Stimulated activated naive CD8-positive, alpha-beta T cell treated with anti-CD3 and anti-CD28 coated beads, Interleukin-15, amount 100 ng/mL, for 72 hours (primary cell): ENCODE data around the gene DDIT4.
A peak's percentile ranks its signal among the peaks of the same experiment; 100 is the strongest.
"Not testable (repeated sequence)": the region's sequence is repeated elsewhere in the genome, so short reads cannot be mapped to it uniquely, and the experiment has no call there.

Experiments
- ATAC-seq: fragments of 150-1000 bp; cut with Tn5 transposase; 2 replicates; pipeline ENCODE4 v1.10.0; 2021; ENCODE audit warnings: mild to moderate bottlenecking, moderate library complexity
- DNase-seq, 2 donors: peaks; one replicate each; pipeline ENCODE4 v3.0.0; 2021 to 2022
- H3K27ac Mint-ChIP-seq, 2 donors: one replicate each; pipeline ENCODE4 v1.8.0; 2022; ENCODE audit warnings: mild to moderate bottlenecking in 2 of 2, mixed read lengths in 2 of 2, moderate library complexity in 2 of 2
- H3K27me3 Mint-ChIP-seq: one replicate; pipeline ENCODE4 v1.8.0; 2022; ENCODE audit warnings: mixed read lengths
- H3K4me1 Mint-ChIP-seq: one replicate; pipeline ENCODE4 v1.8.0; 2022; ENCODE audit warnings: mild to moderate bottlenecking, mixed read lengths
- H3K4me3 Mint-ChIP-seq, 2 donors: one replicate each; pipeline ENCODE4 v1.8.0; 2022; ENCODE audit warnings: mild to moderate bottlenecking in 2 of 2, mixed read lengths in 2 of 2, moderate library complexity in 1 of 2
- H3K9me3 Mint-ChIP-seq, 2 donors: one replicate each; pipeline ENCODE4 v1.8.0; 2022; ENCODE audit warnings: mixed read lengths in 2 of 2

The DDIT4 gene

DNA sequence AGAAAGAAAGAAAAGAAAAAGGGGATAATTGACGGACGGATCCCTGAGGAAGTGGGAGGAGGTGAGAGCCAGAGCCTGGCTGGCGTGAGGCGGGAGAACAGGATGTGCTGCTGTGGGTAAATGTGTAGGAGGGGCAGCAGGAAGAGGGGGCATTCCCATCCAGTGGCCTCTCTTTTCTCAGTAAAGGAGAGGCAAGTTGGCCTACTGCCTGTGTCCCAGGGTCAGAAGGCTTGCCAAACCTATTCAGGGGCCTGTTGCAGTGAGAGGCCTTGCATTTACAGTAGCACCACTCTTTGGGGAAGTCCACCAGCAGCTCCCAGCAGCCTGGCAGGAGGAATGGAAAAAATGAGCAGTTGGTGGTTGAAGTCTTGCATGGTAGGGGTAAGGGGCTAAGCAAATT lies 31.0 kb upstream of the DDIT4 start:
- Mint-ChIP-seq H3K27ac (peak overlapping the region; percentile 88 to 93), H3K9me3 (no peaks in the 10 kb centered on the region), H3K4me1 (peaks cover 82% of the 10 kb centered on the region), H3K4me3 (peak overlapping the region; percentile 66 to 72), H3K27me3 (no peaks in the 10 kb centered on the region)
- ATAC-seq (peak; percentile 66), DNase-seq (peak in 1 of 2 donors; percentile 52)

DNA sequence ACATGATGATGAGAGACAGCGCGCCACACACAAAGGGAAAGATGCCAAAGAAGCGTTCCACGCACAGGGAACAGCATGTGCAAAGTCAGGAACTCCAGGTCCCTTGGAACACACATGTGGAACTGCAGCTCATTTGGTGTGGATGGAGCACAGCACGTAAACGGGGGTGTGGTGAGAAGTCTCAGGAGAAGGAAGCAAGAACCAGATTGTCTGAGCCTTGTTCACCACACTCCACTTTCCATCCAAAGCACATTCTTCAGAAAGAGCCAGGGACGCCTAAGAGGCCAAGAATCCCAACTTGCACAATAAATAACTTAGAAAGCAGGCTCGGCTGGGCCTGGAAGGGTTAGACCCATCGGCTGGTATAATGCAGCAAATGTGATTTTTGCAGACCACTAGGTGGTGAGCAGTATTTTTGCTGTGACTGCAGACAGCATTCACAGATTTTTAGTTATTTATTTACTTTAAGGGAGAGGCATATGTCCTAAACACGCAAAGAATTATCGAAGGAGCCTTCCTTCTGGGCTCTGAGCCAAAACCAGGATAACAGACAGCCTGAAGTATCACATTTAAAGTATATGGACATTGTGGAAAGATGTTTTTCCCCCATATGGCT lies 29.8 kb upstream of the DDIT4 start:
- DNase-seq (no peak), ATAC-seq (no peak)
- Mint-ChIP-seq H3K27ac (peak overlapping the region; percentile 75 to 95), H3K27me3 (no peaks in the 10 kb centered on the region), H3K4me1 (peaks cover 88% of the 10 kb centered on the region), H3K9me3 (no peaks in the 10 kb centered on the region), H3K4me3 (peak overlapping the region; percentile 34 to 72)

DNA sequence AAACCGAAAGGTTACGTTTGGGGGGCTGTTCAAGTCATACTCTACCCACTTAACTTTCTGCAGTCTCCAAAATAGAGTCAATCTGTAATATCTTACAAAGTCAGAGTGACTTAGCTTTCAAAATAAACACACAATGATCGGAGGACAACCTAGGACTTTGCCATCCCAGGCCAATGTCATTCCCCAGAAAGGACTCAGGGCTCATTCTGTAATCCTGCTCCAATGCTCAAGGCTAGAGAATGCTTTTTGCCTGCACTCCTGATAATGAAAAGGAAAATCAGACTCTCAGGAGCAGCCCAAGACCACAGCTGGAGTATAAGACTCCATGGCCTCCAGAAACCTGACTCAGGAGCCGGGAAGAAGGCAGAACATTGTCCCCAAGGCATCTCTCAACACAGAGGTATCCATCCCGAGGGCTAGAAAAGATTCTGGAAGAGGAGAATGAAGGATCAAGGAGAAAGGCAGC lies 29.1 kb upstream of the DDIT4 start:
- Mint-ChIP-seq H3K27ac (peak overlapping the region; percentile 75 to 95), H3K27me3 (no peaks in the 10 kb centered on the region), H3K4me1 (peaks cover 88% of the 10 kb centered on the region), H3K9me3 (no peaks in the 10 kb centered on the region), H3K4me3 (peak overlapping the region; percentile 34 to 72)
- ATAC-seq (no peak), DNase-seq (no peak)

DNA sequence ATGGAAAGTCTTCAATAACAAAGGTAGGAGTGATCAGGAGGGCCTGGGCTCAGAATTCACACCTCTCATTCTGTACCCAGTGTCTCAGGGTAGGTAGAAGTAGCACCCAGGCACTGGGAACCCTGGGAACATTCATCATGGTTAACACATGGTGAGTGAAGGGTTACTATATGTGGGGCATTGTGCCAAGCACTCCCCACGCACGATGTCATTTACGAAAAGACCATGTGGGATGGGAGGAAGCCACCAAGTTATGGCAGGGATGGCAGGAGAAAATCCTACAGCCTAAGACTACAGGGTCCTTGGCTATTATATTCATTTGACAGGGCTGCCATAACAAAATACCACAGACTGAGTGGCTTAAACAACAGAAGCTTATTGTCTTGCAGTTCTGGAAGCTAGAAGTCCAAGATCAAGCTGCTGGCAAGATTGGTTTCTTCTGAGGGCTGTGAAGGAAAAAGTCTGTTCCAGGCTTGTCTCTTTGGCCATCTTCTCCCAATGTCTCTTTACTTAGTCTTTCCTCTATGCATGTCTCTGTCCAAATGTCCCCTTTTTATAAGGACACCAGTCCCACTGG lies 27.7 kb upstream of the DDIT4 start:
- DNase-seq (no peak), ATAC-seq (no peak)
- Mint-ChIP-seq H3K9me3 (no peaks in the 10 kb centered on the region), H3K27ac (peak overlapping the region; percentile 78 to 85), H3K4me3 (peak overlapping the region; percentile 33 to 39), H3K27me3 (no peaks in the 10 kb centered on the region), H3K4me1 (peaks cover 93% of the 10 kb centered on the region)

DNA sequence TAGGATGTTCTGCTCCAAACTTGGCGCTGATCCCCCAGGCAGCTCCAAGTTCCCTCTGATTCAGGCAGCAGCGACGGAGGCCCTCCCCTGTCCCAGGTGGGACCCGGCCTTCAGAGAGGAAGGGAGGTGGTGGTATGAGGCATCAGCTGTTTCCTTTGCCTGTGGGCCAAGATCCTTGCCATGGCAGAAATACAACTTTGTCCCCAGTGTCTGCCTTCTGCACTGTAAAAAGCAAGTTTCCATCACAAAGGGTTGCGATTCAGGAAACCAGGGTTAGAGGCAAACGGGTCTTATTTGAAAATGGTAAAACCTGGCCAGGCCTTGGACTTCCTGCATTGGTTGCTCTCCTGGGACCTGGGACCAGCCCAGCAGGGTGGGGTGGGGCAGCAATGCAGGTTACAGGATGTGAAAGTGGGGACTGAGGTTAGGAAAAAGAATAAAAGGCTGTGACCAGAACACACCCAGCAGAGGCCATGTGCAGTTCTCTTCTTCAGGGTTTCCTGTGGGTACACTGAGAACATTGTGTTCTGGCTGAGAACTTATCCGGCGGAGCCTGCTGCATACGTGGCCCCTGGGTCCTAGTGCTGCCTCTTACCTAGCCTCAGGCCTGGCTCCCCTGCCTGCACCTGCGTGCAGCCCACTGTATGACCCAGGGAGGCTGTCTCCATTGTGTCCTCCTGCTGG lies 25.1 kb upstream of the DDIT4 start:
- H3K9me3 Mint-ChIP-seq: no peaks in the 10 kb centered on the region
- H3K27ac Mint-ChIP-seq: peak overlapping the region; percentile 93
- peaks cover 94% of the 10 kb centered on the region for H3K4me1 Mint-ChIP-seq
- H3K4me3 Mint-ChIP-seq: peak overlapping the region; percentile 85 to 88
- DNase-seq (peak; percentile 76 to 89), ATAC-seq (peak; percentile 94)
- H3K27me3 Mint-ChIP-seq: no peaks in the 10 kb centered on the region

DNA sequence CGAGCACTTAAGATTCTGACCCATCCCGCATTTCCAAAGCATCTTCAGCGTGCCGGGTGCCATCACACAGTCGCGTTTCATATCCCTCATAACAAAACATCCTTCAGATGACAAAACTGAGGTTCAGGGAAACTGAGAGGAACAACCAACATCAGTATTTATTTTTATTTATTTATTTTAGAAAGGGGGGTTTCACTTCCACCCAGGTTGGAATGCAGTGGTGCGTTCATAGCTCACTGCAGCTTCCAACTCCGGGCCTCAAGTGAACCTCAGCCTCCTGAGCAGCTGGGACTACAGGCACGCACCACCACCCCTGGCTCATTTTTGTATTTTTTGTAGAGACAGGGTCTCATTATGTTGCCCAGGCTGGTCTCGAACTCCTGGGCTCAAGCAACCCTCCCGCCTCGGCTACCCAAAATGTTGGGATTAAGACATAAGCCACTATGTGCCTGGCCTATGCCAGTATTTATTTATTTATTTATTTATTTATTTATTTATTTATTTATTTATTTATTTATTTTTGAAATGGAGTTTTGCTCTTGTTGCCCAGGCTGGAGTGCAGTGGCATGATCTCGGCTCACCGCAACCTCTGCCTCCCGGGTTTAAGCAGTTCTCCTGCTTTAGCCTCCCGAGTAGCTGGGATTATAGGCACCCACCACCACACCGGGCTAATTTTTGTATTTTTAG lies 24.4 kb upstream of the DDIT4 start:
- Mint-ChIP-seq H3K4me3 (peak overlapping the region; percentile 85 to 88), H3K27ac (peak overlapping the region; percentile 93), H3K4me1 (peaks cover 94% of the 10 kb centered on the region)
- not testable (repeated sequence) for ATAC-seq, H3K27me3 Mint-ChIP-seq, H3K9me3 Mint-ChIP-seq, DNase-seq

DNA sequence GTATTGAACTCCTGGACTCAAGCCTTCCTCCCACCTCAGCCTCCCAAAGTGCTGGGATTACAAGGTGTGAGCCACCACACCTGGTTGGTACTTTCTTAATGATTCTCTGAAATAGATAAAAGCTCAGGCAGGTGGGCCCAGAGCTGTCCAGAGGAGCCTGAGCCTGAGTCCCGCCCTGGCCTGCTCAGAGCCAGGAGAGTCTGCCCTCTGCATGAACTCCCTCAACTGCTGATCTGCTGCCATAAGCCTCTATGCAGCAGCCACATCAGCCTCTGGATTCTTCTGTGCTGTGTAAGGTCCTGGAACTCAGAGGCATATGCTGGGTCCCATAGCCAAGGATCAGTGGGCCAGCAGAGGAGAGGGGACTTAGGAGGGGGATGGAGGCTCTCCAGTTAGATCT lies 23.1 kb upstream of the DDIT4 start:
- H3K4me3 Mint-ChIP-seq: peak overlapping the region; percentile 4 to 35
- H3K9me3 Mint-ChIP-seq: no peaks in the 10 kb centered on the region
- ATAC-seq: no peak
- H3K4me1 Mint-ChIP-seq: peaks cover 94% of the 10 kb centered on the region
- H3K27me3 Mint-ChIP-seq: no peaks in the 10 kb centered on the region
- DNase-seq: no peak
- H3K27ac Mint-ChIP-seq: peak overlapping the region in 1 of 2 donors; percentile 83

DNA sequence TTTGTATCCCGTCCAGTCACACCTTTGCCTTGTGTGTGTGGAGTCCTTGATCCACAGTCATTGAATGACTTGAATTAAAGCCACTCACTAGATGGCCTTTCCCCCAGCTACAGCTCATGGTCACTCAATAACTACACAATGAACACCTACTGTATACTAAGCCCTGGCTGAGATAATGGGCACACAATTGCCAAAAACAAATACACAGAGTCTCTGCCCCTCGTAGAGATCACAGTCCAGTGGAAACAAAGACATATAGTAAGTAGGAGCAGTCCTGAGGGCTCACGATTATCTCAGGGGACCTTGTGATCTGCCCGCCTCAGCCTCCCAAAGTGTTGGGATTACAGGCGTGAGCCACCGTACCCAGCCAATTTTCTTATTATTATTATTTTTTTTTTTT lies 22.1 kb upstream of the DDIT4 start:
- Mint-ChIP-seq H3K9me3 (no peaks in the 10 kb centered on the region), H3K4me3 (no peak overlapping the region), H3K27me3 (no peaks in the 10 kb centered on the region), H3K4me1 (peaks cover 94% of the 10 kb centered on the region), H3K27ac (no peak overlapping the region)
- ATAC-seq (no peak), DNase-seq (no peak)

DNA sequence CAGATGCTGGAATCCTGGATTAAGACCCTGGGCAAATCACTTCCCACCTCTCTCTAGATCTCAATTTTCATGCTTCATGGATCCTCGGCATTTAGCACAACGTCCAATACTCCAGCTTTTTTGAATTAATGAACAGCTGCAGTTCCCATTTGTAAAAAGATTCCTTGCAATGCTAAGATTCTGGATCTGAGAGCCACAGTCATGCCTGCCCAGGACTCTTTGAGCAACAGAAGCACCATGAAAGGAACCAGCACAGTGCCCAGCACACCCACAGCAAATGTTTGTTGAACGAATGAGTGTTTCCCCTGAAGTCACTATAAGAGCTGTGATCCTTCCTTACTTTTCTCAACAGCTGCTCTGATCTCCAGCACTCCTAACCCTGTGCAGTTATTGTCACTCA lies 20.8 kb upstream of the DDIT4 start:
- Mint-ChIP-seq H3K4me3 (peak overlapping the region in 1 of 2 donors; percentile 1), H3K27me3 (no peaks in the 10 kb centered on the region), H3K9me3 (no peaks in the 10 kb centered on the region), H3K27ac (peak overlapping the region in 1 of 2 donors; percentile 47), H3K4me1 (peaks cover 91% of the 10 kb centered on the region)
- DNase-seq: no peak
- no peak for ATAC-seq

DNA sequence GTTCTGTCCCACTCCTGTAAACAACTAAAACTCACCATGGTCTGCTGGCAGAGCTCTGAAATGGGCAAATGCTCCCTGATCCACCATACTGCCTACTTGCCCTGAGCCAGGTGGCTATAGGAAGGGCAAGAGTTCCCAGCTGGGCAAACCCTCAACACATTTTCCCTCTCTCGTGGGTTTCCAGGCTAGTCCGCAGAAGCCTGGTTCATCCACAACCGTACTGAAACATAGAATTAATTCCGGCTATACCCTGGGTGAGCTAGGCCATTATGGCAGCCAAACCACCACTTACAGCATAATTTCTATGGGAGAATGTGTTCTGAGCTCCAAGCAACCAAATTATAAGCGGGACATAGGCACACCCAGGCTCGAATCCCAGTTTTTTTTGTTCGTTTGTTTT lies 20.1 kb upstream of the DDIT4 start:
- no peaks in the 10 kb centered on the region for H3K9me3 Mint-ChIP-seq
- no peak for ATAC-seq
- peaks cover 90% of the 10 kb centered on the region for H3K4me1 Mint-ChIP-seq
- H3K4me3 Mint-ChIP-seq: peak overlapping the region in 1 of 2 donors; percentile 1
- DNase-seq: no peak
- no peaks in the 10 kb centered on the region for H3K27me3 Mint-ChIP-seq
- H3K27ac Mint-ChIP-seq: peak overlapping the region in 1 of 2 donors; percentile 47

DNA sequence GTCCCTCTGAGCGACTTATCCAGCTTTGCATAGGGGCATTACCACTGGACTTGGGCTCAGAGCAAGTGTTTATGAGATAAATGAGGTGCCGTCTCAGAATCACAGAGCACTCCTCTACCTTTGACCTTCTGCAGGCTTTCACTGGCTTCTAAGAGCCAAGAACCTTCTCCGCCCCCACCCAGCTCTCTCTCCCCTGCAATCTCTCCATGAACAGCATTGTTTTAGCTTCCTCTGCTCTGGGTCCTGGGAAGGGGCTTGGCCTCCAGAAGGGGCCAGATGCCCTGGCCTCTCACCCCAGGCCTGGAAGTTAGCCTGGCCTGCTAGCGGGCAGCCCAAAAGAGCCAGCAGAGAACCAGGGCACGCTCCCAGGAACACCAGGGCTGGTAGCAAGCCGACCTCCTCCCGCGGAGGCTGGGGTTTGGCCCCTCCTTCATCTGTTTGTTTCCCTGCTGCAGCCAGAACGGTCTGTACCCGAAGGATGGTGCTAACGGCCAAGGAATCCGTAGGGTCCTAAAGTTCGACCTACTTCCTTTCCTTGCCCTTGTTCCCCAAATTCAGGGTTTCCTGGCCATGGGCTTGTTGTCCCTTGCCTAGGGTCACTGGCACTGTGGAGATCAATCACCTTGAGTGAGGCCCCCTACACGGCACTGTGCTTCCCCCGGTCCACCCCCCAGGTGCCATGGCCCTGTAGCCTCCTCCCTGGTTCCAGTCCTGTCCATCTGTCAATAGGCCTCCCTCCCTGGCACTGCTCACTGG lies 18.7 kb upstream of the DDIT4 start:
- DNase-seq: peak; percentile 50 to 63
- peak; percentile 78 for ATAC-seq
- Mint-ChIP-seq H3K27ac (peak overlapping the region; percentile 92 to 94), H3K9me3 (no peaks in the 10 kb centered on the region), H3K4me3 (peak overlapping the region; percentile 91 to 96), H3K27me3 (no peaks in the 10 kb centered on the region), H3K4me1 (peaks cover 93% of the 10 kb centered on the region)

DNA sequence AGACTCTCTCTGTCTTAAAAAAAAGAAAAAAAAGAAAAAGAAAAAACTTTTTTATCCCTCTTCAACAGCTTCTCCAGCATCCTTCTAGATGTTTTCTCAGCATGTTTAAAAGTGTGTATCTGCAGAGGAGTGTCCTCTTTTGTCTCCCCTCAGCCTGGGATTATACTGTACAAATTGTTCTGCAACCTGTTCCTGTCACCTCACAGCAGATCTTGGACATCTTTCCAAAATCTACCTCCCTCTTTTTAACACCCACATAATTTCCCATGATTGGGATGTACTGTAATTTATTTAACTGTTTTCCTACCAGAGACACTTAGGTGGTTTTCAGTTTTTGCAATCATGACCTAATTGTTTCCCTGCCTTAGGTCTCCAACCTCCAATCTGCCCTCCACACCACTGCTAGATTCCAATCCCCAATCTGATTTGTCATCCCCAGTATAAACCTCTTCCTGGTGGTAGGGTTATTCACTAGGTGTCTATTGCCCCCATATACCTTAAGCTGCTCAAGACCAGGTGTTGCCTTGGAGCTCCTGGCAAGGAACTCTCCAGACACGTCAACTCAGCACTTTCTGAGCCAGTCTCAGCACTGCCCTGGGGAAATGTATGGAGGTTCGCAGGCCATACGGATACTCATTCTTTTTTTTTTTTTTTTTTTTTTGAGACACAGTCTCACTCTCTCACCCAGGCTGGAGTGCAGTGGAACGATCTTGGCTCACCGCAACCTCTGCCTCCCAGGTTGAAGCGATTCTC lies 17.6 kb upstream of the DDIT4 start:
- no peaks in the 10 kb centered on the region for H3K9me3 Mint-ChIP-seq
- H3K27me3 Mint-ChIP-seq: no peaks in the 10 kb centered on the region
- no peak for DNase-seq
- peak overlapping the region in 1 of 2 donors; percentile 15 for H3K27ac Mint-ChIP-seq
- H3K4me1 Mint-ChIP-seq: peaks cover 96% of the 10 kb centered on the region
- H3K4me3 Mint-ChIP-seq: peak overlapping the region; percentile 19 to 67
- ATAC-seq: no peak

DNA sequence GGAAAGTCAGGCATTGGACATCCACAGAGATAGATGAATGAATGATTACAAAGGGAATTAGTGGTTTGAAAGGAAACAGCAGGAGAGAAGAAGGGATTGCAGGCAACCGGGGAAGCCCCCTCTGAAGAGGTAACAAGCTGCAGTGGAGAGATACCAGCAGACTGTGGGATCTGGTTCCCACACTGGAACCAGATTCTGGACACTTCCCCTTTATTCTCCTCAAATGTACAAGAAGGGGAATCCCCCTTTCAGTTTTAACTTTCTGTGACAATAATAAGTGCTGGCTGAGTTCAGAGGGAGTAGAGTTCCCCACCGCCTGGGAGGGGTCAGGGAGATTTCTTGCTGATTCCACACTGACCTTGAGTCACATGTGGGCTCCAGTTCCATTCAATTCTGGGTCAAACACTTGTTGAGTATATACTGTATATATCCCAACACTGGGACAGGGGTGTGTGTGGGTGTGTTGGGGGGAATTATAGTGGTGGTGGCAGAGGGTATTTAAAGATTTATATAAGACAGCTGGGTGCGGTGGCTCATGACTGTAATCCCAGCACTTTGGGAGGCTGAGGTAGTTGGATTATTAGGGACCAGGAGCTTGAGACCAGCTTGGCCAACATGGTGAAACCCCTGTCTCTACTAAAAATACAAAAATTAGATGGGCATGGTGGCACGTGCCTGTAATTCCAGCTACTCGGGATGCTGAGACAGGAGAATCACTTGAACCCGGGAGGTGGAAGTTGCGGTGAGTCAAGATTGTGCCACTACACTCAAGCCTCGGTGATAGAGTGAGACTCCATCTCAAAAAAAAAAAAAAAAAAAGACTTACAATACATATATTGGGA lies 16.5 kb upstream of the DDIT4 start:
- Mint-ChIP-seq H3K27ac (peak overlapping the region; percentile 30 to 85), H3K27me3 (no peaks in the 10 kb centered on the region), H3K4me3 (peak overlapping the region in 1 of 2 donors; percentile 13), H3K4me1 (peaks cover 96% of the 10 kb centered on the region), H3K9me3 (no peaks in the 10 kb centered on the region)
- DNase-seq (peak in 1 of 2 donors; percentile 45), ATAC-seq (no peak)

DNA sequence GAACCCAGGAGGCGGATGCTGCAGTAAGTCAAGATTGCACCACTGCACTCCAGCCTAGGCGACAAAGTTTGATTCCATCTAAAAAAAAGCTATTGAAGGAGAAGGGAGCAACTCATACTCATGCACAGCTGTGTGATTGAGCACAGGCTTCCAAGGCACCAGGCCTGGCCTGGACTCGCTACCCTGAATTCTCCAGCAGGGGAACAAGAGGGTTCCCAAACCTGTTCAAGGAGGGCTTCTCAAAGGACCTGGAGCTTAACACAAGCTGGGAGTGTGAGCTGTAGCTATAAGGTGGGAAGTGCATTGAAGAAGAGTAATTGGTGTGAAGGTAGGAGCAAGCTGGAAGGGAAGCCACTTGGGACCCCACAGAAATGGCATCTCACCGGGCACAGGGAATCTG lies 15.1 kb upstream of the DDIT4 start:
- no peak for ATAC-seq
- H3K4me1 Mint-ChIP-seq: peaks cover 92% of the 10 kb centered on the region
- peak overlapping the region in 1 of 2 donors; percentile 10 for H3K4me3 Mint-ChIP-seq
- peak overlapping the region; percentile 12 to 30 for H3K27ac Mint-ChIP-seq
- H3K9me3 Mint-ChIP-seq: no peaks in the 10 kb centered on the region
- DNase-seq: no peak
- H3K27me3 Mint-ChIP-seq: no peaks in the 10 kb centered on the region
